PFSK-1 (cell line): ENCODE data around the gene HLX.

Experiments used
- FOXP2 ChIP-seq: optimal IDR thresholded peaks from 2 replicates; pipeline ENCODE3; 2011; ENCODE audit warnings: borderline replicate concordance, control low read depth, inconsistent platforms; ENCODE audit not compliant: insufficient read depth; ENCODE audit errors: extremely low read length, extremely low read depth
- POLR2AphosphoS5 ChIP-seq: IDR thresholded peaks from 2 replicates; pipeline ENCODE4 v1.6.1; 2012; ENCODE audit warnings: low read depth, mild to moderate bottlenecking, control low read depth, low read length, moderate library complexity
- SIN3A ChIP-seq: IDR thresholded peaks from 2 replicates; pipeline ENCODE4 v1.6.1; 2012; ENCODE audit warnings: mild to moderate bottlenecking, low read length, moderate library complexity, borderline replicate concordance; ENCODE audit not compliant: insufficient read depth
- TAF1 ChIP-seq: IDR thresholded peaks from 2 replicates; pipeline ENCODE4 v1.6.1; 2012; ENCODE audit warnings: low read length, control low read depth, borderline replicate concordance; ENCODE audit not compliant: insufficient read depth
- TF ChIP-seq, protein P1 (sequence below), 2 experiments: IDR thresholded peaks; 2 replicates each; pipeline versions ENCODE4 v1.6.1 to v1.8.0; 2011 to 2012; ENCODE audit warnings: low read depth in 2 of 2, low read length in 2 of 2, control low read depth in 1 of 2, inconsistent platforms in 1 of 2, mild to moderate bottlenecking in 1 of 2, moderate library complexity in 1 of 2; ENCODE audit not compliant: insufficient read depth in 1 of 2

HLX gene

DNA sequence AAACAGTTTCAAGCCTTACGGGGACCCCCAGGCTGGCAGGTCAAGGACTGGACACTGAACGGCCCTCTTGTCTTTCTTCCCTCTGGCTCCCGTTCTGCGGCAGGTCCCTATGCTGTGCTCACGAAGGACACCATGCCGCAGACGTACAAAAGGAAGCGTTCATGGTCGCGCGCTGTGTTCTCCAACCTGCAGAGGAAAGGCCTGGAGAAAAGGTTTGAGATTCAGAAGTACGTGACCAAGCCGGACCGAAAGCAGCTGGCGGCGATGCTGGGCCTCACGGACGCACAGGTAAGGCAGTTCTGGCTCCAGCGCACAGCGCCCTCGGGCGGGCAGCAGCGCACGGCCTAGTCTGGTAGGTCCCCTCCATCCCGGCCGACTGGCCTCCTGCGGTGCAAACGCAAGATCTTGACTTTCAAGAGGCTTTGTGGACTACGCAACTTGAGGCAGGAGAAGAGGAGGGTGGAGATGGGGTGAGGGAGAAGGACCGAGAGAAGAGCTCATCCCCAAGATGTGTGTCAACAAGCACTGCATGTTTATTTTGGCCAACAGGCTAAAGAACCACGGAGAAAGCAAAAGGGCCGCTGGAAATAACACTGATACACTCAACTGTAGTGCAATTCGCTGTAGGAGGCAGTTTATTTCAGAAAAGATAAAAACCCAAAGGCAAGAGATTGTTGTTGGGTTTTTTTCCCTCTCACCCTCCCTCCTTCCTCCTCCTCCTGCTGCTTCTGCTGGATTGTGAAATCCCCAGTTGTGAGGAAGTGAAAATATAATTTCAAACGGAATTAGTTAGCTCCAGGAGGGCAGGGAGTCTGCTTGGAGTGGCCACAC lies 3.0 kb downstream of the HLX start:
- TF ChIP-seq SIN3A (no peak), POLR2AphosphoS5 (no peak), TAF1 (no peak), FOXP2 (no peak)
- TF ChIP-seq, protein P1, sequence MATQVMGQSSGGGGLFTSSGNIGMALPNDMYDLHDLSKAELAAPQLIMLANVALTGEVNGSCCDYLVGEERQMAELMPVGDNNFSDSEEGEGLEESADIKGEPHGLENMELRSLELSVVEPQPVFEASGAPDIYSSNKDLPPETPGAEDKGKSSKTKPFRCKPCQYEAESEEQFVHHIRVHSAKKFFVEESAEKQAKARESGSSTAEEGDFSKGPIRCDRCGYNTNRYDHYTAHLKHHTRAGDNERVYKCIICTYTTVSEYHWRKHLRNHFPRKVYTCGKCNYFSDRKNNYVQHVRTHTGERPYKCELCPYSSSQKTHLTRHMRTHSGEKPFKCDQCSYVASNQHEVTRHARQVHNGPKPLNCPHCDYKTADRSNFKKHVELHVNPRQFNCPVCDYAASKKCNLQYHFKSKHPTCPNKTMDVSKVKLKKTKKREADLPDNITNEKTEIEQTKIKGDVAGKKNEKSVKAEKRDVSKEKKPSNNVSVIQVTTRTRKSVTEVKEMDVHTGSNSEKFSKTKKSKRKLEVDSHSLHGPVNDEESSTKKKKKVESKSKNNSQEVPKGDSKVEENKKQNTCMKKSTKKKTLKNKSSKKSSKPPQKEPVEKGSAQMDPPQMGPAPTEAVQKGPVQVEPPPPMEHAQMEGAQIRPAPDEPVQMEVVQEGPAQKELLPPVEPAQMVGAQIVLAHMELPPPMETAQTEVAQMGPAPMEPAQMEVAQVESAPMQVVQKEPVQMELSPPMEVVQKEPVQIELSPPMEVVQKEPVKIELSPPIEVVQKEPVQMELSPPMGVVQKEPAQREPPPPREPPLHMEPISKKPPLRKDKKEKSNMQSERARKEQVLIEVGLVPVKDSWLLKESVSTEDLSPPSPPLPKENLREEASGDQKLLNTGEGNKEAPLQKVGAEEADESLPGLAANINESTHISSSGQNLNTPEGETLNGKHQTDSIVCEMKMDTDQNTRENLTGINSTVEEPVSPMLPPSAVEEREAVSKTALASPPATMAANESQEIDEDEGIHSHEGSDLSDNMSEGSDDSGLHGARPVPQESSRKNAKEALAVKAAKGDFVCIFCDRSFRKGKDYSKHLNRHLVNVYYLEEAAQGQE (IDR thresholded peaks at IDR 0.05; ENCODE audit: insufficient read depth in 1 of 2, low read depth in 2 of 2, low read length in 2 of 2): no peak

DNA sequence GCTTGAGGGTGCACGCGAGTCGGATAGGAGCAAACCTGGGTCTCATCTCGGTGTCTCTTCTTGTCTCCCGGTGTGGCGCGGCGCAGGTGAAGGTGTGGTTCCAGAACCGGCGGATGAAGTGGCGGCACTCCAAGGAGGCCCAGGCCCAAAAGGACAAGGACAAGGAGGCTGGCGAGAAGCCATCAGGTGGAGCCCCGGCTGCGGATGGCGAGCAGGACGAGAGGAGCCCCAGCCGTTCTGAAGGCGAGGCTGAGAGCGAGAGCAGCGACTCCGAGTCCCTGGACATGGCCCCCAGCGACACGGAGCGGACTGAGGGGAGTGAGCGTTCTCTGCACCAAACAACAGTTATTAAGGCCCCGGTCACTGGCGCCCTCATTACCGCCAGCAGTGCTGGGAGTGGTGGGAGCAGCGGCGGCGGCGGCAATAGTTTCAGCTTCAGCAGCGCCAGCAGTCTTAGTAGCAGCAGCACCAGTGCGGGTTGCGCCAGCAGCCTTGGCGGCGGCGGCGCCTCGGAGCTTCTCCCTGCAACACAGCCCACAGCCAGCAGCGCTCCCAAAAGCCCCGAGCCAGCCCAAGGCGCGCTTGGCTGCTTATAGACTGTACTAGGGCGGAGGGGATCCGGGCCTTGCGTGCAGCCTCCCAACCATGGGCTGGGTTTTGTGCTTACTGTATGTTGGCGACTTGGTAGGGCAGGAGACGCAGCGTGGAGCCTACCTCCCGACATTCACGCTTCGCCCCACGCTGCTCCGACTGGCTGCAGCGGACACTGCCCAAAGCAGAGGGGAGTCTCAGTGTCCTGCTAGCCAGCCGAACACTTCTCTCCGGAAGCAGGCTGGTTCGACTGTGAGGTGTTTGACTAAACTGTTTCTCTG lies 5.1 kb downstream of the HLX start:
- TF ChIP-seq SIN3A (no peak), FOXP2 (no peak), TAF1 (no peak), POLR2AphosphoS5 (no peak)
- TF ChIP-seq, protein P1 (IDR thresholded peaks at IDR 0.05; ENCODE audit: insufficient read depth in 1 of 2, low read depth in 2 of 2, low read length in 2 of 2): no peak

DNA sequence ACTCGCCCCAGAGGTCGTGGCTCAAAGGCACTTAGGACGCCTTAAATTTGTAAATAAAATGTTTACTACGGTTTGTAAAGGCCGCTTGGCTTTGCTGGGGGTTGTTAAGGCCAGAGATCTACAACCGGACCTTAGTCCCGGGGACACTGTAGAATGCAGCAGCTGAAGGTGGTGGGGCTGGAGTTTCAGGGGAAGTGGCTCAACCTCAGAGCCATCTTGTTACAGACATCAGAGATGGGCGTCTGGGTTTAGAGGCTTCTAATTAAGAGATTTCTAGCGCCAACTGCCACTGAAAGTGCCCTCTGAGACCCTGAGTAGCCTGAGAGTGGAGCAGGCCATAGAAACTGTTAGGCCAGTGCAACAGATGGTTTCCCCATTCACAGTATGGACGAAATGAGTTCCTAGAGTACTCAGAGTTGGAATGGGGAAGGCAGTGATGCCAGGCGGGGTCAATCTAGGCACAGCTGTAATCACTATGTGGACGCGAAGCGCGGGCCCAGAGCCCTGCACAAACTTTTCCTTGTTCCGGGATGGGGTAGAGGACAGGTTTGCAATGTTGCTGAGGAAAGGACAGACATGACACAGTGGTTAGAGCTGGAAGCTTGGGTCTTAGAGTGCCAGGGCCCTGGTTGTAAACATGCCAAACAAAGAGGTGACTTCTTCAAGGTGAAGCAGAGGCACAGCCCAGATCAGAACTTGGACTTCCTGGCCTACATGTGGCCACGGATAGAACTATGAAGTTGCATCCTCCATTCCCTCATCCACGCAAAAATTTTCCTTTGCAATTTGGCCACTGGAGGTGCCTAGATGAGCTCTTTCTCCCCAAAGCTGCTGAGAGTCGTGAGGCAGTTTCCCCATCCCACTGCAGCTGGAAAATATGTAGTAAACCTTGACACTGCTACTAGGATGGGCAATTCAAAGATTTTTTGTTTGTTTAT lies 6.0 kb downstream of the HLX start:
- TF ChIP-seq, protein P1 (IDR thresholded peaks at IDR 0.05; ENCODE audit: insufficient read depth in 1 of 2, low read depth in 2 of 2, low read length in 2 of 2): no peak
- TF ChIP-seq POLR2AphosphoS5 (no peak), SIN3A (no peak), FOXP2 (no peak)

DNA sequence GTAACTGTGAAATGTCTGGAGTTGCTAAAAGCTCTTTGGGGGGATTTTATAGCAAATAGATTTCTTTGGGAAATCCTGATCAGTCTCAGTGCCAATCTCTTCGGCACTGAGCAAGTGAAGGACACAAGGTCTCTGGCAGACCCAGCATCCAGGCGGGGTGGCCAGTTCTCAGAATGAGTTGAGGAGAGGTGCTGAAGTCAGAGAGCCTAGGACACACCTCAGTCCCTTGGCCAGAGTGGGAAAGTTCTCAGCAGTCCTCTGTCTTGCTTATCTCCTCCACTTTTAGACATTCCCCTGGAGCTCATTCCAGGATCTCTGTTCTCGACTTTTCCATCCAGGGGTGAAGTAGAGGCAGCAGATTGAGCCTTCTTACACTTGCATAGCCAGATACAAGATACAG lies 6.7 kb downstream of the HLX start:
- TF ChIP-seq POLR2AphosphoS5 (no peak), SIN3A (no peak), FOXP2 (no peak), TAF1 (no peak)
- TF ChIP-seq, protein P1 (IDR thresholded peaks at IDR 0.05; ENCODE audit: insufficient read depth in 1 of 2, low read depth in 2 of 2, low read length in 2 of 2): no peak
